COLO668 (cell line): ENCODE data around the gene DAZ2.
"Not testable (repeated sequence)": the region's sequence is repeated elsewhere in the genome, so short reads cannot be mapped to it uniquely, and the experiment has no call there.

Experiments
- DNase-seq: peaks from one replicate; lab custom pipeline; 2025; ENCODE audit not compliant: unreplicated experiment; lab: John Stamatoyannopoulos, UW

The DAZ2 gene

DNA sequence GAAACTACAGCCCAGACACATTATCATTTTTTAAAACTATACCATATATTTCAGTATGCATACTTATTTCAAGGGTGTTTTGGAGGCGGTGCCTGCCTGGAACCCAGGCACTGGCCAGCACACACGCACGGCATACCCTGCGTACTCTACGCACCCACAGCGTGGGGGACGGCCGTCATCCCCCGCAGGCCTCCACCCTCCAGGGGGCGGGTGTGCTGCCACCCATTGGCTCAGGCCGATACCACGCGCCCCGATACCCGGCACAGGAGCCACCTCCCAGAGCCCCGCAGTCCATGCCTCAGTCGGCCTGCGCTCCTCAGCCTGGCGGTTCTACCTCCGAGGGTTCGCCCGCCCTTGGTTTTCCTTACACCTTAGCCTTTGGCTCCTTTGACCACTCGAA lies at the start of gene DAZ2:
Gene DAZ2 (plus strand): TSS at position 301 of the 400 bp plus-strand sequence. CDS start 208 bp downstream, outside the sequence.
- DNase-seq: not testable (repeated sequence)

- not testable (repeated sequence) for DNase-seq
Observed at GRCh38 chrY:23198908-23199307, 20.4 kb upstream of the DAZ2 start, which contains the start of gene DAZ1. TSS of gene DAZ1 (minus strand) at chrY:23199008. CDS start at chrY:23198800, 208 bp downstream.

DNA sequence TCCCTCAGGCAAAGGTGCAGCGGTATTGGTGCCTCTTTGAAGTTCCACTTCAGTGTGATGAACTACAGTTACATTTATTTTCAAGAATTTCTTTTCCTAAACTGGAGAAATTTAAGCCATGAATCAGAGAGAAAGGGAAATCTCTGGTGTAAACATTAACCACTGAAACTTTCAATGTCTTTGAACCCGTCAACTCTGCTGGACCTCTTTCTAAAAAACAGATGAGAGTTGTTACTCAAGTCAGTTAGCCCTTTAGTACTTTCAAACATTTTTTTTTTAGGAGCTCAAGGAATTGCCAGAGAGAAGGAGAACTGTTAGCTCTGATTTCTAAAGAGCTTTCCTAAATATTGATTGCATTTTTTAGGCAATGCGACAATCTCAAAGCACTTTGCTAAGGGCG lies 11.9 kb upstream of the DAZ2 start:
- not testable (repeated sequence) for DNase-seq

- DNase-seq: not testable (repeated sequence)
Observed at GRCh38 chrY:23209802-23210495, 9.4 kb upstream of the DAZ2 start.

DNA sequence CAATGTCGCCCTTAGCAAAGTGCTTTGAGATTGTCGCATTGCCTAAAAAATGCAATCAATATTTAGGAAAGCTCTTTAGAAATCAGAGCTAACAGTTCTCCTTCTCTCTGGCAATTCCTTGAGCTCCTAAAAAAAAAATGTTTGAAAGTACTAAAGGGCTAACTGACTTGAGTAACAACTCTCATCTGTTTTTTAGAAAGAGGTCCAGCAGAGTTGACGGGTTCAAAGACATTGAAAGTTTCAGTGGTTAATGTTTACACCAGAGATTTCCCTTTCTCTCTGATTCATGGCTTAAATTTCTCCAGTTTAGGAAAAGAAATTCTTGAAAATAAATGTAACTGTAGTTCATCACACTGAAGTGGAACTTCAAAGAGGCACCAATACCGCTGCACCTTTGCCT lies 8.7 kb upstream of the DAZ2 start:
- not testable (repeated sequence) for DNase-seq
